Fibroblast of lung (primary cell): ENCODE measurements around the gene KIF5A. TPM values are rescaled to one million over a fixed set of nuclear protein-coding genes. Genes with fewer than 3 reads are reported as not detected.

Experiments
- DNase-seq, 2 donors: peaks; one replicate each; pipeline versions ENCODE4 v3.0.0 to v3.0.0-alpha.2; 2010; ENCODE audit warnings: low read depth in 2 of 2
- H2AFZ ChIP-seq: 2 replicates; pipeline ENCODE4 v1.5.1; 2012; ENCODE audit warnings: low read length, control low read depth, inconsistent platforms
- H3K27ac ChIP-seq: 2 replicates; pipeline ENCODE4 v1.5.1; 2011; ENCODE audit warnings: low read length, control low read depth; ENCODE audit not compliant: insufficient read depth
- H3K27me3 ChIP-seq: 2 replicates; pipeline ENCODE4 v1.5.1; 2011; ENCODE audit warnings: mild to moderate bottlenecking, low read length; ENCODE audit not compliant: control insufficient read depth, insufficient read depth
- H3K36me3 ChIP-seq: 2 replicates; pipeline ENCODE4 v1.5.1; 2011; ENCODE audit warnings: low read length; ENCODE audit not compliant: control insufficient read depth, insufficient read depth
- H3K4me1 ChIP-seq: 2 replicates; pipeline ENCODE4 v1.5.1; 2011; ENCODE audit warnings: low read length; ENCODE audit not compliant: control insufficient read depth, insufficient read depth; ENCODE audit errors: extremely low read depth
- H3K4me2 ChIP-seq: 2 replicates; pipeline ENCODE4 v1.5.1; 2011; ENCODE audit warnings: low read length, control low read depth; ENCODE audit not compliant: insufficient read depth; ENCODE audit errors: extremely low read depth
- H3K4me3 ChIP-seq, 4 experiments: fragments of 200-600 bp in 1 of 4; sonication (generic) in 1 of 4; replicated peaks in 1 of 4; 2 replicates each; pipeline ENCODE4 v1.5.1; 2011 to 2016; ENCODE audit warnings: low read length in 4 of 4, low read depth in 3 of 4, mild to moderate bottlenecking in 3 of 4, control low read depth in 2 of 4, inconsistent platforms in 1 of 4, mixed read lengths in 1 of 4; ENCODE audit not compliant: insufficient read depth in 1 of 4; ENCODE audit errors: control extremely low read depth in 1 of 4
- H3K79me2 ChIP-seq: 2 replicates; pipeline ENCODE4 v1.5.1; 2012; ENCODE audit warnings: mild to moderate bottlenecking, low read length, inconsistent platforms; ENCODE audit not compliant: control insufficient read depth, insufficient read depth
- H3K9ac ChIP-seq: 2 replicates; pipeline ENCODE4 v1.5.1; 2011; ENCODE audit warnings: mild to moderate bottlenecking, low read length, control low read depth; ENCODE audit not compliant: insufficient read depth
- H3K9me3 ChIP-seq: 2 replicates; pipeline ENCODE4 v1.5.1; 2012; ENCODE audit warnings: low read depth, low read length; ENCODE audit not compliant: control insufficient read depth, insufficient read depth
- H4K20me1 ChIP-seq: 2 replicates; pipeline ENCODE4 v1.5.1; 2011; ENCODE audit warnings: low read length; ENCODE audit not compliant: control insufficient read depth, insufficient read depth; ENCODE audit errors: extremely low read depth
- CTCF ChIP-seq, 2 donors: IDR thresholded peaks in 1 of 2; conservative IDR thresholded peaks in 1 of 2; 1 replicate in 1 of 2; 2 replicates in 1 of 2; pipeline ENCODE4 v1.5.1; 2011 to 2012; ENCODE audit warnings: low read length in 2 of 2, control low read depth in 1 of 2, inconsistent platforms in 1 of 2, low read depth in 1 of 2, mild to moderate bottlenecking in 1 of 2
- EZH2 ChIP-seq: IDR thresholded peaks from 2 replicates; pipeline ENCODE4 v1.5.1; 2012; ENCODE audit warnings: low read length, control low read depth, mild to moderate bottlenecking; ENCODE audit errors: missing control alignments
- polyA plus RNA-seq, 2 donors: library from polyadenylated mRNA; depleted of rRNA in 1 of 2; stranded (reverse) in 1 of 2; unstranded in 1 of 2; fragments of >200 nt; gene quantifications; 2 replicates each; pipeline ENCODE4 v1.2.1, GENCODE V29; 2011 to 2012; ENCODE audit warnings: missing spikeins in 1 of 2
- total RNA-seq: library from RNA; depleted of rRNA; stranded (reverse); fragments of >200 nt; gene quantifications from 2 replicates; pipeline ENCODE4 v1.2.1, GENCODE V29; 2014

Gene KIF5A
- total and polyA plus RNA-seq, 2 donors (not counting 1 experiment from before 2014, with no cell fraction given), result 0.53 to 1.3 TPM

GRCh38 chr12:57511161-57511560, 38.7 kb upstream of the KIF5A start:
- no peaks in the 10 kb centered on the region for H3K9me3 ChIP-seq
- H3K79me2 ChIP-seq, result no peaks in the 10 kb centered on the region
- no peak overlapping the region for H3K4me2 ChIP-seq
- H3K27ac ChIP-seq, result no peak overlapping the region
- no peaks in the 10 kb centered on the region for H3K4me1 ChIP-seq
- no peak overlapping the region for H3K9ac ChIP-seq
- no peak for TF ChIP-seq EZH2
- TF ChIP-seq CTCF (conservative IDR thresholded peaks at IDR 0.05 in 1 of 2, IDR thresholded peaks at IDR 0.05 in 1 of 2; ENCODE audit: low read depth in 1 of 2, low read length in 2 of 2), result no peak
- H3K36me3 ChIP-seq, result peaks cover 19% of the 10 kb centered on the region
- DNase-seq, result no peak
- H2AFZ ChIP-seq, result no peak overlapping the region
- H3K27me3 ChIP-seq, result no peaks in the 10 kb centered on the region
- H4K20me1 ChIP-seq, result no peaks in the 10 kb centered on the region
- no peak overlapping the region for H3K4me3 ChIP-seq

- H3K4me1 ChIP-seq, result peaks cover 3% of the 10 kb centered on the region
- H3K9ac ChIP-seq, result no peak overlapping the region
- H3K27ac ChIP-seq, result no peak overlapping the region
- no peaks in the 10 kb centered on the region for H3K9me3 ChIP-seq
- H3K36me3 ChIP-seq, result peaks cover 22% of the 10 kb centered on the region
- no peak for DNase-seq
- TF ChIP-seq CTCF (conservative IDR thresholded peaks at IDR 0.05 in 1 of 2, IDR thresholded peaks at IDR 0.05 in 1 of 2; ENCODE audit: low read depth in 1 of 2, low read length in 2 of 2), result no peak
- TF ChIP-seq EZH2, result no peak
- no peaks in the 10 kb centered on the region for H3K27me3 ChIP-seq
- no peaks in the 10 kb centered on the region for H4K20me1 ChIP-seq
- H3K79me2 ChIP-seq, result peaks cover 2% of the 10 kb centered on the region
- H3K4me3 ChIP-seq, result no peak overlapping the region
- H2AFZ ChIP-seq, result no peak overlapping the region
- no peak overlapping the region for H3K4me2 ChIP-seq
Observed at GRCh38 chr12:57511588-57512325, 38.1 kb upstream of the KIF5A start.

- Histone ChIP-seq H3K9me3 (no peaks in the 10 kb centered on the region), H3K27ac (no peak overlapping the region), H3K9ac (no peak overlapping the region), H3K4me2 (no peak overlapping the region), H3K4me3 (no peak overlapping the region), H3K4me1 (peaks cover 8% of the 10 kb centered on the region), H3K36me3 (peaks cover 27% of the 10 kb centered on the region), H3K79me2 (peaks cover 11% of the 10 kb centered on the region), H4K20me1 (no peaks in the 10 kb centered on the region), H3K27me3 (no peaks in the 10 kb centered on the region), H2AFZ (no peak overlapping the region)
- TF ChIP-seq CTCF (conservative IDR thresholded peaks at IDR 0.05 in 1 of 2, IDR thresholded peaks at IDR 0.05 in 1 of 2; ENCODE audit: low read depth in 1 of 2, low read length in 2 of 2) (no peak), EZH2 (no peak)
- no peak for DNase-seq
Observed at GRCh38 chr12:57512665-57513064, 37.2 kb upstream of the KIF5A start.
